ENCODE results near the gene C5orf47.

The C5orf47 gene

GRCh38 chr5:174044466-174045254, 55.7 kb downstream of the C5orf47 start:
- DNase-seq, result no peak

DNA sequence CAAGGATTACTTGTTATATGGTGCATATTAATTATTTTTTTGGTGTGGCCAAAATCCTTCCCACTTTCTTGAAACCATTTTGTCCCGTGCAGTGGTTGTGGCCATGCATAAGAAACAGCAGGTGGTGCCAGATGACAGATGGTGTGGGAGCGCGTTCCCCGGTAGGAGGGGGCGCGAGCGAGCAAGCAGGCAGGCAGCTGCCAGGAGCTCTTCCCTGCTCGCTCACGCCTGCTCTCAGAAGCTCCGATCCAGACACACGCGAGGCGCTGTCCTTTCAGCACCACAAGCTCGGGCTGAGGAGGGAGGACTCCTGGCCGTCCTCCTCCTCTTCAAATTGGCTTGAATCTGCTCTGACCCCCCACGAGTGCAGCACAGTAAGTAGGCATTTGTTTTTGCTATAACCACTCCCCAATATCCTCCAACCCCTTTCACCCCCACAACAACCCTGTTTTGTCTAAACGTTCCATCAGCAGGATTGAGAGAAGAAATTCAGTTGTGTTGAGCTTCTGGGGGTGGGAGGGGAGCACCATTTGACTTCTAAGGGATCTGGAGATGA, 56.6 kb downstream of the C5orf47 start, which contains the start of gene NSG2:
TSS of gene NSG2 (plus strand) at position 237 of the 556 bp plus-strand sequence. CDS start 1,050 bp downstream, outside the sequence.
- no peak for DNase-seq

DNA sequence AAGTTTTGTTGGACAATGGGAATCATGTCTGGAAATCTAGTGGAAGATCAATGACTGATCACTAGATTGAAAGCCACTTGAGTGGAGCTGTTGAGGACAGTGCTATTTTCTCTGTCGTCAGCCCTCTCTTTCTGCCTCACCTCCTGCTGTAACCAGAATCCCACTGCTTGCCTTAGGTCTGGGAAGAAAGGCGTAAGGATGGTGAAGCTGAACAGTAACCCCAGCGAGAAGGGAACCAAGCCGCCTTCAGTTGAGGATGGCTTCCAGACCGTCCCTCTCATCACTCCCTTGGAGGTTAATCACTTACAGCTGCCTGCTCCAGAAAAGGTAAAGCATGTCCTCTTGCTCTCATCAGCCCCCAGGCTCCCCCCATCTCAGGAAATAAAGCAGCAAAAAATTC, 57.6 kb downstream of the C5orf47 start:
- no peak for DNase-seq

- DNase-seq, result no peak
Measured at GRCh38 chr5:174047472-174048099, 58.6 kb downstream of the C5orf47 start.

GRCh38 chr5:174052636-174053035, 63.7 kb downstream of the C5orf47 start:
- no peak for DNase-seq

GRCh38 chr5:174053905-174054304, 64.9 kb downstream of the C5orf47 start:
- no peak for DNase-seq
